Embryonic facial prominence (tissue), 1 donor: ENCODE measurements around the gene TTLL8.

Experiments
- DNase-seq: peaks from one replicate; pipeline ENCODE4 v3.0.0-alpha.2; 2016; ENCODE audit errors: extremely low spot score

Gene TTLL8

GRCh38 chr22:50018608-50019285 lies 39.4 kb downstream of the TTLL8 start:
- DNase-seq, result no peak

GRCh38 chr22:50017701-50018224 lies 40.3 kb downstream of the TTLL8 start:
- no peak for DNase-seq

- DNase-seq, result no peak
Measured at GRCh38 chr22:50016988-50017700, 41.0 kb downstream of the TTLL8 start.

- no peak for DNase-seq
Measured at GRCh38 chr22:50016308-50016987, 41.6 kb downstream of the TTLL8 start.

- DNase-seq, result no peak
Measured at GRCh38 chr22:50015451-50016307, 42.4 kb downstream of the TTLL8 start.

GRCh38 chr22:50014655-50015401 lies 43.3 kb downstream of the TTLL8 start:
- no peak for DNase-seq

- DNase-seq, result no peak
Measured at GRCh38 chr22:50014053-50014501, 44.0 kb downstream of the TTLL8 start.

- no peak for DNase-seq
Measured at GRCh38 chr22:50012211-50013181, 45.6 kb downstream of the TTLL8 start, which contains the start of gene IL17REL. Gene IL17REL (minus strand): TSS chr22:50012765. CDS start chr22:50012646, 119 bp downstream.

- DNase-seq, result no peak
Measured at GRCh38 chr22:50011447-50012210, 46.5 kb downstream of the TTLL8 start.

GRCh38 chr22:50010676-50011446 lies 47.2 kb downstream of the TTLL8 start:
- no peak for DNase-seq

GRCh38 chr22:50009765-50010675 lies 48.1 kb downstream of the TTLL8 start:
- DNase-seq, result no peak

GRCh38 chr22:50009251-50009650 lies 48.8 kb downstream of the TTLL8 start:
- DNase-seq, result no peak

GRCh38 chr22:50008151-50009040 lies 49.7 kb downstream of the TTLL8 start:
- DNase-seq, result no peak

- no peak for DNase-seq
Measured at GRCh38 chr22:50007057-50007511, 51.0 kb downstream of the TTLL8 start.

- DNase-seq, result no peak
Measured at GRCh38 chr22:50004918-50005317, 53.2 kb downstream of the TTLL8 start.

GRCh38 chr22:50002791-50003190 lies 55.3 kb downstream of the TTLL8 start:
- no peak for DNase-seq
